ENCODE measurements around the gene GPC1. TPM values are rescaled to one million over a fixed set of nuclear protein-coding genes. Genes with fewer than 3 reads are reported as not detected.

Gene GPC1
- total and polyA plus RNA-seq, 2 experiments from 2014 or later = 9.0 to 46.2 TPM

DNA sequence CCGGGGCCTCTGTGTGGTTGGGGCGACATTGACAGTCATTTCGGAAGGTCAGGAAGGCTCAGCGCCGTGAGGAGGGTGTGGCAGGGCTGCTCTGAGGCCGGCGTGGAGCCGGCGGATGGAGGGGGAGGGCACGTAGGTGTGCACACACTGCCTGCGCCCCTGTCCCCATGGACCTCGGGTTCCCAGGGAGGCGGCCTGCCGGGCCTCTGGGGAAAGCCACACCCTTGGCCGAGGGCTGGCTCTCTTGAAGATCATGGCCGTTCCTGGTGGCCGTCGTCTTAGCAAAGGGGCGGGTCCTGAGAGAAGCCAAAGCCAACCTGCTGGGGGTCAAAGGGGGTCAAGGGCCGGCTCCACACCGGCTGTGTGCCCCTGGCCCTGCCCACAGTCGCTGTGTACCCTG is 11.9 kb downstream of the GPC1 start (continued):
- TF ChIP-seq, protein P1, sequence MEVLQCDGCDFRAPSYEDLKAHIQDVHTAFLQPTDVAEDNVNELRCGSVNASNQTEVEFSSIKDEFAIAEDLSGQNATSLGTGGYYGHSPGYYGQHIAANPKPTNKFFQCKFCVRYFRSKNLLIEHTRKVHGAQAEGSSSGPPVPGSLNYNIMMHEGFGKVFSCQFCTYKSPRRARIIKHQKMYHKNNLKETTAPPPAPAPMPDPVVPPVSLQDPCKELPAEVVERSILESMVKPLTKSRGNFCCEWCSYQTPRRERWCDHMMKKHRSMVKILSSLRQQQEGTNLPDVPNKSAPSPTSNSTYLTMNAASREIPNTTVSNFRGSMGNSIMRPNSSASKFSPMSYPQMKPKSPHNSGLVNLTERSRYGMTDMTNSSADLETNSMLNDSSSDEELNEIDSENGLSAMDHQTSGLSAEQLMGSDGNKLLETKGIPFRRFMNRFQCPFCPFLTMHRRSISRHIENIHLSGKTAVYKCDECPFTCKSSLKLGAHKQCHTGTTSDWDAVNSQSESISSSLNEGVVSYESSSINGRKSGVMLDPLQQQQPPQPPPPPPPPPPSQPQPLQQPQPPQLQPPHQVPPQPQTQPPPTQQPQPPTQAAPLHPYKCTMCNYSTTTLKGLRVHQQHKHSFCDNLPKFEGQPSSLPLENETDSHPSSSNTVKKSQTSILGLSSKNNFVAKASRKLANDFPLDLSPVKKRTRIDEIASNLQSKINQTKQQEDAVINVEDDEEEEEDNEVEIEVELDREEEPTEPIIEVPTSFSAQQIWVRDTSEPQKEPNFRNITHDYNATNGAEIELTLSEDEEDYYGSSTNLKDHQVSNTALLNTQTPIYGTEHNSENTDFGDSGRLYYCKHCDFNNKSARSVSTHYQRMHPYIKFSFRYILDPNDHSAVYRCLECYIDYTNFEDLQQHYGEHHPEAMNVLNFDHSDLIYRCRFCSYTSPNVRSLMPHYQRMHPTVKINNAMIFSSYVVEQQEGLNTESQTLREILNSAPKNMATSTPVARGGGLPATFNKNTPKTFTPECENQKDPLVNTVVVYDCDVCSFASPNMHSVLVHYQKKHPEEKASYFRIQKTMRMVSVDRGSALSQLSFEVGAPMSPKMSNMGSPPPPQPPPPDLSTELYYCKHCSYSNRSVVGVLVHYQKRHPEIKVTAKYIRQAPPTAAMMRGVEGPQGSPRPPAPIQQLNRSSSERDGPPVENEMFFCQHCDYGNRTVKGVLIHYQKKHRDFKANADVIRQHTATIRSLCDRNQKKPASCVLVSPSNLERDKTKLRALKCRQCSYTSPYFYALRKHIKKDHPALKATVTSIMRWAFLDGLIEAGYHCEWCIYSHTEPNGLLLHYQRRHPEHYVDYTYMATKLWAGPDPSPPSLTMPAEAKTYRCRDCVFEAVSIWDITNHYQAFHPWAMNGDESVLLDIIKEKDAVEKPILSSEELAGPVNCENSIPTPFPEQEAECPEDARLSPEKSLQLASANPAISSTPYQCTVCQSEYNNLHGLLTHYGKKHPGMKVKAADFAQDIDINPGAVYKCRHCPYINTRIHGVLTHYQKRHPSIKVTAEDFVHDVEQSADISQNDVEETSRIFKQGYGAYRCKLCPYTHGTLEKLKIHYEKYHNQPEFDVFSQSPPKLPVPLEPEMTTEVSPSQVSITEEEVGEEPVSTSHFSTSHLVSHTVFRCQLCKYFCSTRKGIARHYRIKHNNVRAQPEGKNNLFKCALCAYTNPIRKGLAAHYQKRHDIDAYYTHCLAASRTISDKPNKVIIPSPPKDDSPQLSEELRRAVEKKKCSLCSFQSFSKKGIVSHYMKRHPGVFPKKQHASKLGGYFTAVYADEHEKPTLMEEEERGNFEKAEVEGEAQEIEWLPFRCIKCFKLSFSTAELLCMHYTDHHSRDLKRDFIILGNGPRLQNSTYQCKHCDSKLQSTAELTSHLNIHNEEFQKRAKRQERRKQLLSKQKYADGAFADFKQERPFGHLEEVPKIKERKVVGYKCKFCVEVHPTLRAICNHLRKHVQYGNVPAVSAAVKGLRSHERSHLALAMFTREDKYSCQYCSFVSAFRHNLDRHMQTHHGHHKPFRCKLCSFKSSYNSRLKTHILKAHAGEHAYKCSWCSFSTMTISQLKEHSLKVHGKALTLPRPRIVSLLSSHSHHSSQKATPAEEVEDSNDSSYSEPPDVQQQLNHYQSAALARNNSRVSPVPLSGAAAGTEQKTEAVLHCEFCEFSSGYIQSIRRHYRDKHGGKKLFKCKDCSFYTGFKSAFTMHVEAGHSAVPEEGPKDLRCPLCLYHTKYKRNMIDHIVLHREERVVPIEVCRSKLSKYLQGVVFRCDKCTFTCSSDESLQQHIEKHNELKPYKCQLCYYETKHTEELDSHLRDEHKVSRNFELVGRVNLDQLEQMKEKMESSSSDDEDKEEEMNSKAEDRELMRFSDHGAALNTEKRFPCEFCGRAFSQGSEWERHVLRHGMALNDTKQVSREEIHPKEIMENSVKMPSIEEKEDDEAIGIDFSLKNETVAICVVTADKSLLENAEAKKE (CRISPR knock-in tag; IDR thresholded peaks at IDR 0.05) = no peak
- TF ChIP-seq EZH2 (IDR thresholded peaks at IDR 0.05; ENCODE audit: low read depth, unreplicated experiment) (no peak), ZNF114 (CRISPR knock-in tag; IDR thresholded peaks at IDR 0.05) (no peak)

DNA sequence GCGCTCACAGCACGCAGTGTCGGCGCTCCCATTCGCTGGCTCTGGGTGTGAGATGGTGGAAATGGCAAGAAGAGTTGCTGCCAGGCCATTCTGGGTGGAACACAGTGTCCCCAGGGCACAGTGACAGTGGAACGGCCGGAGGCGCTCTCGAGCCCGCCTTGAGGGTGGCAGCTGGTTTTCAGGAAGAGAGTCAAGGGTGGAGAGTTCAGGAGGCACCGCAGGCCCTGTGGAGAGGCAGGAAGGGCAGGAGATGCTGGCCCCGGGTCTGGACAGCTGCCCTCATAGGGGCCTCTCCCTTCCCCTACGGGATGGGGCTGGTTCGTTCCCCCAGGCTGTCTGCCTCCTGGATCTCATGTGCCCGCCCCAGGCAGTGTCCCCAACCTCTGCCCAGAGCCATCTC is 12.5 kb downstream of the GPC1 start:
- Histone ChIP-seq H3K27me3 (ENCODE audit: insufficient read depth) (peaks cover 3% of the 10 kb centered on the region; the same call in 1 of the 2 replicates), H4K20me1 (replicated peaks; ENCODE audit: insufficient read depth) (peaks cover 14% of the 10 kb centered on the region), H3K4me3 (no peak overlapping the region), H3K4me1 (ENCODE audit: insufficient read depth) (no peaks in the 10 kb centered on the region; the same call in 1 of the 2 replicates), H3K9me2 (ENCODE audit: insufficient read depth) (no peaks in the 10 kb centered on the region), H3K27ac (ENCODE audit: low read depth) (no peak overlapping the region), H3K36me3 (ENCODE audit: insufficient read depth) (no peaks in the 10 kb centered on the region), H2AFZ (no peak overlapping the region), H3K79me2 (replicated peaks; ENCODE audit: insufficient read depth) (no peaks in the 10 kb centered on the region), H3F3A (replicated peaks; ENCODE audit: low read depth) (no peaks in the 10 kb centered on the region), H3K4me2 (no peak overlapping the region)
- Mint-ChIP-seq H3K27me3 (ENCODE audit: insufficient read depth, low read depth, poor library complexity) (peaks cover 9% of the 10 kb centered on the region), H3K27ac (no peak overlapping the region), H3K9me3 (no peaks in the 10 kb centered on the region), H3K4me1 (peaks cover 18% of the 10 kb centered on the region), H3K4me3 (no peak overlapping the region), H3K36me3 (ENCODE audit: low read depth) (no peaks in the 10 kb centered on the region)
- ATAC-seq (no peak), DNase-seq (ENCODE audit: low spot score) (no peak)
- TF ChIP-seq EZH2 (IDR thresholded peaks at IDR 0.05; ENCODE audit: low read depth, unreplicated experiment) = no peak
- TF ChIP-seq EZH2phosphoT487 (IDR thresholded peaks at IDR 0.05; ENCODE audit: unreplicated experiment) = no peak
- TF ChIP-seq, protein P2, sequence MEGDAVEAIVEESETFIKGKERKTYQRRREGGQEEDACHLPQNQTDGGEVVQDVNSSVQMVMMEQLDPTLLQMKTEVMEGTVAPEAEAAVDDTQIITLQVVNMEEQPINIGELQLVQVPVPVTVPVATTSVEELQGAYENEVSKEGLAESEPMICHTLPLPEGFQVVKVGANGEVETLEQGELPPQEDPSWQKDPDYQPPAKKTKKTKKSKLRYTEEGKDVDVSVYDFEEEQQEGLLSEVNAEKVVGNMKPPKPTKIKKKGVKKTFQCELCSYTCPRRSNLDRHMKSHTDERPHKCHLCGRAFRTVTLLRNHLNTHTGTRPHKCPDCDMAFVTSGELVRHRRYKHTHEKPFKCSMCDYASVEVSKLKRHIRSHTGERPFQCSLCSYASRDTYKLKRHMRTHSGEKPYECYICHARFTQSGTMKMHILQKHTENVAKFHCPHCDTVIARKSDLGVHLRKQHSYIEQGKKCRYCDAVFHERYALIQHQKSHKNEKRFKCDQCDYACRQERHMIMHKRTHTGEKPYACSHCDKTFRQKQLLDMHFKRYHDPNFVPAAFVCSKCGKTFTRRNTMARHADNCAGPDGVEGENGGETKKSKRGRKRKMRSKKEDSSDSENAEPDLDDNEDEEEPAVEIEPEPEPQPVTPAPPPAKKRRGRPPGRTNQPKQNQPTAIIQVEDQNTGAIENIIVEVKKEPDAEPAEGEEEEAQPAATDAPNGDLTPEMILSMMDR (conservative IDR thresholded peaks at IDR 0.05; ENCODE audit: low read depth in 2 of 2) = no peak
- TF ChIP-seq CREB1 (CRISPR knock-in tag; IDR thresholded peaks at IDR 0.05; ENCODE audit: low read depth) = no peak
- TF ChIP-seq, protein P3, sequence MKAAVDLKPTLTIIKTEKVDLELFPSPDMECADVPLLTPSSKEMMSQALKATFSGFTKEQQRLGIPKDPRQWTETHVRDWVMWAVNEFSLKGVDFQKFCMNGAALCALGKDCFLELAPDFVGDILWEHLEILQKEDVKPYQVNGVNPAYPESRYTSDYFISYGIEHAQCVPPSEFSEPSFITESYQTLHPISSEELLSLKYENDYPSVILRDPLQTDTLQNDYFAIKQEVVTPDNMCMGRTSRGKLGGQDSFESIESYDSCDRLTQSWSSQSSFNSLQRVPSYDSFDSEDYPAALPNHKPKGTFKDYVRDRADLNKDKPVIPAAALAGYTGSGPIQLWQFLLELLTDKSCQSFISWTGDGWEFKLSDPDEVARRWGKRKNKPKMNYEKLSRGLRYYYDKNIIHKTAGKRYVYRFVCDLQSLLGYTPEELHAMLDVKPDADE (IDR thresholded peaks at IDR 0.05) = no peak
- TF ChIP-seq NANOG (IDR thresholded peaks at IDR 0.05; ENCODE audit: borderline replicate concordance) = no peak
- no peak for TF ChIP-seq ZNF114 (CRISPR knock-in tag; IDR thresholded peaks at IDR 0.05)
- TF ChIP-seq POLR2AphosphoS5 (IDR thresholded peaks at IDR 0.05; ENCODE audit: low read depth) = no peak
- no peak for TF ChIP-seq JUNB (IDR thresholded peaks at IDR 0.05; ENCODE audit: unreplicated experiment)
